SH-SY5Y (cell line): Measurements from ENCODE around the gene ZMIZ1.

ENCODE experiments used
- GATA2 ChIP-seq: IDR thresholded peaks from 2 replicates; pipeline ENCODE4 v1.6.1; 2011; ENCODE audit warnings: mild to moderate bottlenecking, low read depth, low read length
- GATA3 ChIP-seq: IDR thresholded peaks from 2 replicates; pipeline ENCODE4 v1.6.1; 2011; ENCODE audit warnings: low read depth, mild to moderate bottlenecking, low read length, moderate library complexity

- TF ChIP-seq GATA2 (no peak), GATA3 (no peak)
These were observed 155.6 kb downstream of the ZMIZ1 start for GRCh38 chr10:79224263-79224949.
